Sigmoid colon (tissue), 4 donors: Measurements from ENCODE around the gene MELTF.

Source experiments
- EP300 ChIP-seq, 4 donors: sonication (generic); formaldehyde crosslinking; IDR thresholded peaks; one replicate each; pipeline ENCODE4 v1.6.1; 2017; ENCODE audit warnings: antibody characterized with exemption in 4 of 4
- POLR2A ChIP-seq, 2 donors: fragments of 450-650 bp; IDR thresholded peaks; one replicate each; pipeline ENCODE4 v1.6.1; 2016; ENCODE audit warnings: antibody characterized with exemption in 2 of 2, mild to moderate bottlenecking in 2 of 2, moderate library complexity in 2 of 2
- POLR2AphosphoS5 ChIP-seq, 4 donors: sonication (generic); formaldehyde crosslinking; IDR thresholded peaks; one replicate each; pipeline ENCODE4 v1.6.1; 2017; ENCODE audit warnings: antibody characterized with exemption in 4 of 4
- TF ChIP-seq, protein P1 (sequence below), 4 experiments: fragments of 450-650 bp in 3 of 4; fragments of 200-600 bp in 1 of 4; IDR thresholded peaks; one replicate each; pipeline ENCODE4 v1.5.1; 2016 to 2019; ENCODE audit warnings: antibody characterized with exemption in 4 of 4, mild to moderate bottlenecking in 3 of 4, moderate library complexity in 2 of 4

- TF ChIP-seq, protein P1, sequence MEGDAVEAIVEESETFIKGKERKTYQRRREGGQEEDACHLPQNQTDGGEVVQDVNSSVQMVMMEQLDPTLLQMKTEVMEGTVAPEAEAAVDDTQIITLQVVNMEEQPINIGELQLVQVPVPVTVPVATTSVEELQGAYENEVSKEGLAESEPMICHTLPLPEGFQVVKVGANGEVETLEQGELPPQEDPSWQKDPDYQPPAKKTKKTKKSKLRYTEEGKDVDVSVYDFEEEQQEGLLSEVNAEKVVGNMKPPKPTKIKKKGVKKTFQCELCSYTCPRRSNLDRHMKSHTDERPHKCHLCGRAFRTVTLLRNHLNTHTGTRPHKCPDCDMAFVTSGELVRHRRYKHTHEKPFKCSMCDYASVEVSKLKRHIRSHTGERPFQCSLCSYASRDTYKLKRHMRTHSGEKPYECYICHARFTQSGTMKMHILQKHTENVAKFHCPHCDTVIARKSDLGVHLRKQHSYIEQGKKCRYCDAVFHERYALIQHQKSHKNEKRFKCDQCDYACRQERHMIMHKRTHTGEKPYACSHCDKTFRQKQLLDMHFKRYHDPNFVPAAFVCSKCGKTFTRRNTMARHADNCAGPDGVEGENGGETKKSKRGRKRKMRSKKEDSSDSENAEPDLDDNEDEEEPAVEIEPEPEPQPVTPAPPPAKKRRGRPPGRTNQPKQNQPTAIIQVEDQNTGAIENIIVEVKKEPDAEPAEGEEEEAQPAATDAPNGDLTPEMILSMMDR (IDR thresholded peaks at IDR 0.05): no peak
- TF ChIP-seq POLR2A (IDR thresholded peaks at IDR 0.05): no peak
- peak; percentile 34 to 77 (median 58) for TF ChIP-seq POLR2AphosphoS5 (IDR thresholded peaks at IDR 0.05)
- no peak for TF ChIP-seq EP300 (IDR thresholded peaks at IDR 0.05)
Observed at GRCh38 chr3:197031315-197032285, 2.0 kb upstream of the MELTF start.
